Right kidney (tissue), 1 donor: ENCODE results near the gene ENTPD6.
A peak's percentile ranks its signal among the peaks of the same experiment; 100 is the strongest.

Experiments
- DNase-seq: peaks from one replicate; pipeline ENCODE4 v3.0.0-alpha.2; 2016

ENTPD6 gene

DNA sequence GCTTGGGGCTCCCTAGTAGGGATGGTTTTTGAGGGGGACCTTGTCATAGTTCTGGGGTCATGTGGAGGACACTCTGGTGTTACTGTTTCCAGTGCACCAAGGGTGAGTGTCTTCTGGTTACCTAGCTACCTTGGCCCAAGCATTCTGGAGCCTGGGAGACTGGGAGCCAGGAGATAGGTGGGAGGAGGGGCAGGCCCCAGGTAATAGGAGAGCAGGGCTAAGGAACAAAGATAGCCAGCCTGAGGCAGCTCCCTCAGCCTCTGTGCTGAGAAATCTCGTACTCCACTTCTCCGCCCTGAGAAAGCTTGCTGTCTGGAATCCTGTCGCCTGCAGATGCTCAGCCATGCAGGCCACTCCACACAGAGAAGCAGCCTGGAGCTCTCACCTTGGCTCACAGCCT lies 8.3 kb upstream of the ENTPD6 start:
- DNase-seq, result no peak

DNA sequence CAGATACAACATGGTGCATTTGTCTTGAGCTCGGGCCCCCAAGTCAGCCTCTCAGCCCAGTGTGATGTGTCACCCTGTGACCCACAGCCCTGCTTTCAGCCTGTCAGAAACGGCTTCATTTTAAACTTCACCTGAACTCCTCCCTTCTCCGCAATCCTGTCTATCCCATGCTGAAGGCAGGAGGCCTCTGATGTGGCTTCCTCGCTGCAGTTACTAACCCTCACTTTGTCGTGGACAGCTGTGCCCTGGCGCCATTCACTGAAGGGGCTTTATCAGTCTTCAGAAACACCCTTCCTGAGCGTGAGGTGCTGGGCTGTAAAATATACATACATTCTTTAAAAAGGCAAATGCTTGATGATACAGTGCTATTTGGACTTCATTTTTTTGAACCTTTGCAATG lies 7.9 kb upstream of the ENTPD6 start:
- DNase-seq, result no peak

GRCh38 chr20:25188218-25188617 lies 7.3 kb upstream of the ENTPD6 start:
- DNase-seq, result no peak

DNA sequence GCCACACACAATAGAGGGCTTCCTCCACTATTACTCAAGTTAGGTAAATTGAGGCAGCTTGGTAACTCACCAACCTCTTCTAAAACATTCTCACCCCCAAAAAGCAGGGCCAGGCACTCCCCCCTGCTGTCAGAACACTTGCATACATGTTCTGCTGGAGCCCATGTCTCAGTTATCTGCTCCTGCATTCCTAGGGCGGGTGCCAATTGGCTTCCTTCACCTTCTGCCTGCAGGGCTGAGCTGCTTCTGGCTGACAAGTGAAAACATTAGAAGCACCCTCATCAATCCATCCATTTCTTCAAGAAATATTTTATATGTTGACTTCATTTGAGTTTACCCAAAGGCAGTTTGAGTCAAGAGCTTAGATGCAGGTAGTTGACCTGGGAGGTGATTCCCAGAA lies 4.5 kb upstream of the ENTPD6 start:
- no peak for DNase-seq

GRCh38 chr20:25191689-25192088 lies 3.8 kb upstream of the ENTPD6 start:
- no peak for DNase-seq

GRCh38 chr20:25193843-25194242 lies 1.7 kb upstream of the ENTPD6 start:
- DNase-seq, result no peak

- DNase-seq, result no peak
These were observed 1.1 kb upstream of the ENTPD6 start for GRCh38 chr20:25194333-25194972.

DNA sequence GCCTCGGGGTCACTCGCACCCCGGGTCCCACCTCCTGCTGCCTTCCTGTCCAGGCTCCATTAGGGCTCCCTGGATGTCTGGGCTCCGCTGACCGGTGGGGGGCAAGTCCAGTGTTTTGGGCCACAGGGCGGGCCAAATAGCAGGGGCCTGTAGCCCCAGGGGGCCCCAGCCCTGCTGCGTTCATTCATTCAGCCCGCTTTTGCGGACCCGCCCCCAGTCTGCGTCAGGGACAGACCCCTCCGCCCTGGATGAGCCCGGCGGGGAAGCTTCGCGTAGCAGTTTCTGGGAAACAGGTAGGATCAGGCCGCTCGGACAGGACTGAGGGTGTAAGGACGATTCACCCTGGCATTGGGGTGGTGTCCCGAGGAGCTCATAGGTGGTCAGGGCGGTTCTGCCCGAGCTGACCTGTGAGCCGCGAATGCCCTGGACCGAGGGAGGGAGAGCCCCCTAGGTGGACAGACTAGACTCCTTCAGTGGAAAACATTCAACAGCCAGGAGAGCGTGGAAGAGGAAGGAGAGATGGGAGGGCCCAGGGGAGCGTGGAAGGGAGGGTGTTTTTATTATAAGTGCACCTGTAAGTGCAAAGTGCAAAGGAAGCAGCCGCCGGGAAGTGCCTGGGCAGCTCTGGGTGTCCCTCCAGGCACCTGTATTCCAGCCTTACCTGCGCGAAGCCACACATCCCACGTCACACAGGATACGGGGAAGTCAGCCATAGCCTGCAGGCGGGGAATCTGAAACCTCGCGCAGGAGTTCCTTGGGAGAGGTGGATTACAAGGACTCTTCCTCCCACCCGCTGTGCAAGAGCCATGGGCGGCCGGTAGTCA lies 662 bp downstream of the ENTPD6 start:
- DNase-seq, result peak; percentile 81

DNA sequence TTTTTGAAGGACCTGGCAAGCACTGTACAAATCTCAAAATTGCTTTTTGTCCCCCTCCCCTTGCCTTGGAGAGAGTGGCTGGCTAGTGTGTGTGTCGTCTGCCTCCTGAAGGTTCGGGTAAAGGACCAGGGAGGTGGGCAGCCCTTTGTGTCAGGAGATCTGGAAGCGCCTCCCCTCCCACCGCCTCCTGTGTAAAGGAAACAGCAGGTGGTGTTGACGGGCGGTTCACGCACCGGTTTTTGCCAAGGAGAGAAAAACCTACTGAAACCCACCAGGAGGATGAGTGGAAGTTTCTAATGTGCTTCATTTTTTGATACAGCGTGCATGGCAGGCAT lies 1.2 kb downstream of the ENTPD6 start:
- DNase-seq, result no peak

DNA sequence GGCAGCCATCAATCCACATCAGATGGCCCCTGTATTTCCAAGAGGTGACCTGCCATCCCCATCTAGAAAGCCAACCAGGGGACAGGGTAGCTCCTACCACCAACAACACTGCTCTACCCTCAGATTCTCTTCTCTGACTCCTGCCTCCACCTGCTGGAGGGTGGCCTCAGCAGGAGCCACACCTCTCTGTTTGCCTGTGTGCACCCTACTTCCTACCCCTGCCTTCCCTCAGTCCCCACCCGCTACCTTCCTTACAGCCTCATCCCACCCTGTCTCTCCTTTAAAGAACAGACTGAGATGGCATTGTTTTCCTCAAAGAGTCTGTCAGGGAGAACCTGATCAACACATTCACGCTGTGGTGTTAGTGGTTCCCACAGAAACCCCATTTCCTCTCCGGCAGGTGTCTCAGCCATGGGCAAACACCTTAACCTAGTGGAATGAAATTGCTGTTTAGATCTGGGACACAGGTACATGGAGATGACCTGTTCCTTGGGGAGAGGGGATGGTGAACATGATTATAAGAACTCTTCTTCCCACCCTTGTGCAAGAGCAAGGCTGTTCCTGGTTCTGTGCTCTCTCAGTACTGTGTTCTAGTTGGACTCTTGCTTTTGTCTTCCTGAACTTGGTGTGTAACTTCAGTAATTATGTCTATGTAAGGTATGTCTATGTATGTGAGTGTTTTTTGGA lies 1.8 kb downstream of the ENTPD6 start:
- no peak for DNase-seq

DNA sequence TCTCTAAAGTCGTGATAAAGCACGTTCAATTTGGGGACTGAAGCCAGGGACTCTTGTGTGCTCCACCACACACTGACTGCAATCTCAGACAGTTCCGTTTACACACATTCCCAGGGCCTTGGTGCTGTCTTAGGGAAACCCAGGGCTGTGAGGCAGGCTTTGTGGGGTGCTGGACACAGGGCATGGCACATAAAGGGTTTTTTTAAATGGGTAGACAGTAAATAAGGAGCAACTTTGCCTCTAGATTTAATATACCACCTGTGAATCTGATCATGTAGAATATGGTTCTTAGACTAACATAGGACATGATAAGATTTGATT lies 2.3 kb downstream of the ENTPD6 start:
- no peak for DNase-seq

DNA sequence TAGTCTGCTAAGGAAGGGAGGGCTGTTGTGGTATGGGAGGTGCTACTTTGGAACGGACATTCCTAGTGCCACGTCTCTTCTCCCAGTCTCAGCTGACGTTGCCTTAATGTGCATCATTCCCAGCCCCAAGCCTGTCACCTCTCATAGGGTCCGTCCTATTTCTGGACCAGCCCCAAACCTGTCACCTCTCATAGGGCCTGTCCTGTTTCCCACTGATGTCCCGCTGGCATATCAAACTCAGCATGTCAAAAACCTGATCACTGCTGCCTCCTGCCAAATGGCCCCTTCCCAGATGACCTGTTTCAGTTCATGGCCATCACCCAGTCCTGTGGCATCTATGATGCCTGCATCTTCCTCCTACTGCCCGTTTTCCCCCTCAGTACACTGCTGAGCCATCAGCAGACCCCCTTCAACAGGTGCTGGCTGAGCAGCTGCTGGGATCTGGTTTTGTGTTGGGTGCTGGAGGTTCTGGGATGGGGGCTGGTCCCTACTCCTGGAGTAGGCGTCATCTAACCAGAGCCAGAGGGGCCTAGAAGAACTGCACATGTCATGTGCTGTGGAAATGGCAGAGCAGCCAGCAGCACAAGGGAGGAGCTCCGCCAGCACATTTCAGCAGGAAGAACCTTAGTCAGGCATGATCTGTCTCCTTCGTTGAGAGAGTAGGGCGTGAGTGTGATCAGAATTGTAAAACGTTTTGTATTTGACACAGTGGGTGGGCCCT lies 3.3 kb downstream of the ENTPD6 start:
- DNase-seq, result no peak

GRCh38 chr20:25199473-25200260 lies 4.2 kb downstream of the ENTPD6 start:
- no peak for DNase-seq

GRCh38 chr20:25203089-25203488 lies 7.6 kb downstream of the ENTPD6 start:
- no peak for DNase-seq

GRCh38 chr20:25203871-25204320 lies 8.4 kb downstream of the ENTPD6 start:
- no peak for DNase-seq

- no peak for DNase-seq
These were observed 9.2 kb downstream of the ENTPD6 start for GRCh38 chr20:25204550-25205276.

DNA sequence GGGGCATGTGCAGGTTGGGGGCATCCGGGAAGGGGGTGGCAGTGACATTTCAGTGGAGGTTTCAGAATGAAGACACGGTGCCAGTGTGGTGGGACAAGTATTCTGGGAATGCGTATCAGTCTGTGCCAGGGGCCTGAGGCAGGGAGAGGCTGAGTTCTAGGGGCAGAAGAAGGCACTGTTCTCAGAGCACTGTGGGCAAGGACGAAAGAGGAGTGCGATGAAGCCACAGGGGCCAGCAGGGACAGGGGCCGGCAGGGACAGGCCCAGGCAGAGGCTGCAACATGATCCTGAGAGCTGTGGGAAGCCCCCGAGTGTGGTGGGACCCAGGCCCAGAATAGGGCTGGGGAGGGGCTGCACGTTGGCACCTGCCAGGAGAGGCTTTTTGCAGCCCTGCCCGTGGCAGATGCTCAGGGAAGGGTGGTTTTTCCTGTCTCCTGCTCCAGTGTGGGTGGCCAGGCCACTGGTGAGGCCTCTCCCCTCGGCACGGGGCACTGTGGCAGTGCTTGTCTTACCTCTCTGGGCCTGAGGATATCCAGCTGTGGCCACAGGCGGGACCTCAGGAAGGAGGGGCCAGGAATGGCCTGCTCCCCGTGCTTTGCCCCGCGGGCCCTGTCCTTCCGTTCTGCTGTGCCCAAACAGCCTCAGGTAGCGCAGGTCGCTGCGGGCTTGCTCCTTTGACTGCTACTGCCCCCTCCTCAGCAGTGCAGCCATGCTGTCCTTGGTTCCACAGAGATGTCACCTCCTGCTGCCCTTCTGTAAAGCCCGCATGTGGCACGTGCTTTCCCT lies 10.0 kb downstream of the ENTPD6 start:
- DNase-seq, result no peak

DNA sequence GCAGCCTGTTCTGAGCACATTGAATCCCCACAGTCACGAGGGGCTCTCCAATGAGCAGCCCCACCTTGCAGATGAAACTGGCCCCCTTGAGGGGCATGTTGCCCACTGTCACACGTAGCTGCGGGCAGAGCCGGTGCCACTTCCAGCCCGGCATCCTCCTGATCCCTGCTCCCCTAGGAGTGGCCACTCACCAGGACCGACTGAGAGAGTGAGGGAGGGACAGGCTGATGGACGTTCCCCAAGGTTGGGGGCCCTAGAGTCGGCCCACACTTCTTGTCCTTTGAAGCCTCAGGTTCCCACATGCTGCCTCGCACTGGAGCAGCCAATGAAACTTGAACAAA lies 10.5 kb downstream of the ENTPD6 start:
- DNase-seq, result no peak

GRCh38 chr20:25206548-25206947 lies 11.0 kb downstream of the ENTPD6 start:
- no peak for DNase-seq

DNA sequence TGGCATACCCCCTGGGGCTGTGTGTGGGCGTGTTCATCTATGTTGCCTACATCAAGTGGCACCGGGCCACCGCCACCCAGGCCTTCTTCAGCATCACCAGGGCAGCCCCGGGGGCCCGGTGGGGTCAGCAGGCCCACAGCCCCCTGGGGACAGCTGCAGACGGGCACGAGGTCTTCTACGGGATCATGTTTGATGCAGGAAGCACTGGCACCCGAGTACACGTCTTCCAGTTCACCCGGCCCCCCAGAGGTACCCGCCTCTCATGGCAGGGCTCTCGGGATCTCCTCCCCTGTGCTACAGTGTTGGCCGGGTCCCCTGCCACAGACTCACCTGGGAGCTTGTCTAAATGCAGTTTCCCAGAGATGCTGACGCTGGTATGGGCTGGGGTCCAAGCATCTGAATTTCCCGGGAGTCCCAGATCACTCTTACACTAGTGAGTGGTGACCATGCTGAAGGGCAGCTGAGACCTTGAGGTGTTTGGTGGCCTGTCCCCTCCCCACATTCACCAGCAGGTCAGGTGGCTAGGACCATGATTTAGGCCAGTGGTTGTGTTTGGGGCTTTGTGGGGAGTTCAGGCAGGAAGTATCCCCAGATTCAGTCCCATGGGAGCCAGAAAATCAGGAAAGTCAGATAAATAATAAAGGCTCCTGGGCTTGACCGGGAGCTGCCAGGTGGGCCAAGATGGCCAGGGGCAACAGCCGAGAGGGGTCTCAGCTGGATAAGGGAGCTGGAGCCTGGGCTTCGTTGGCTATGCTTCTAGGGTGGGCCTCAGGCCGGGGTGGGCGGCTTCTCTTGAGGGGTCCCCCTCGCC lies 11.8 kb downstream of the ENTPD6 start:
- DNase-seq, result no peak
